Neural progenitor cell (in vitro differentiated cells): ENCODE results near the gene MGME1. TPM values are rescaled to one million over a fixed set of nuclear protein-coding genes. Genes with fewer than 3 reads are reported as not detected.
"Not testable (repeated sequence)": the region's sequence is repeated elsewhere in the genome, so short reads cannot be mapped to it uniquely, and the experiment has no call there.

ENCODE experiments used
- DNase-seq: peaks from one replicate; pipeline ENCODE4 v3.0.0-alpha.2; 2016; ENCODE audit warnings: low spot score
- H2AFZ ChIP-seq: fragments of 200-600 bp; sonication (generic); replicated peaks from 2 replicates; pipeline ENCODE4 v1.6.1; 2016; ENCODE audit warnings: antibody characterized with exemption
- H3F3A ChIP-seq: fragments of 200-600 bp; sonication (generic); 2 replicates; pipeline ENCODE4 v1.6.1; 2016; ENCODE audit warnings: antibody characterized with exemption, low read depth
- H3K27ac ChIP-seq: fragments of 200-600 bp; sonication (generic); 2 replicates; pipeline ENCODE4 v1.5.1; 2016; ENCODE audit warnings: mild to moderate bottlenecking
- H3K27me3 ChIP-seq: fragments of 200-600 bp; sonication (generic); 2 replicates; pipeline ENCODE4 v1.6.1; 2016; ENCODE audit warnings: mild to moderate bottlenecking, moderate library complexity
- H3K36me3 ChIP-seq: fragments of 200-600 bp; sonication (generic); 2 replicates; pipeline ENCODE4 v1.5.1; 2016
- H3K4me1 ChIP-seq: fragments of 200-600 bp; sonication (generic); 2 replicates; pipeline ENCODE4 v1.6.1; 2016; ENCODE audit warnings: mixed run types
- H3K4me2 ChIP-seq: fragments of 200-600 bp; sonication (generic); 2 replicates; pipeline ENCODE4 v1.6.1; 2016
- H3K4me3 ChIP-seq: fragments of 200-600 bp; sonication (generic); 2 replicates; pipeline ENCODE4 v1.5.1; 2016
- H3K79me2 ChIP-seq: fragments of 200-600 bp; sonication (generic); 2 replicates; pipeline ENCODE4 v1.6.1; 2016; ENCODE audit warnings: low read depth
- H3K9ac ChIP-seq: fragments of 200-600 bp; sonication (generic); 2 replicates; pipeline ENCODE4 v1.6.1; 2016
- H3K9me3 ChIP-seq: fragments of 200-600 bp; sonication (generic); 2 replicates; pipeline ENCODE4 v1.5.1; 2016; ENCODE audit warnings: low read depth
- H4K20me1 ChIP-seq: fragments of 200-600 bp; sonication (generic); 2 replicates; pipeline ENCODE4 v1.6.1; 2016; ENCODE audit warnings: low read depth
- H3K27ac Mint-ChIP-seq: 3 replicates; pipeline ENCODE4 v1.8.0; 2021; ENCODE audit warnings: mixed read lengths
- H3K27me3 Mint-ChIP-seq: 2 replicates; pipeline ENCODE4 v1.8.0; 2022; ENCODE audit warnings: low read depth, mild to moderate bottlenecking, inconsistent platforms, moderate library complexity, mixed read lengths; ENCODE audit not compliant: insufficient read depth
- H3K36me3 Mint-ChIP-seq: 3 replicates; pipeline ENCODE4 v1.8.0; 2021; ENCODE audit warnings: mixed read lengths
- H3K4me1 Mint-ChIP-seq: 3 replicates; pipeline ENCODE4 v1.8.0; 2021; ENCODE audit warnings: mixed read lengths
- H3K4me3 Mint-ChIP-seq: 3 replicates; pipeline ENCODE4 v1.8.0; 2021; ENCODE audit warnings: mild to moderate bottlenecking, moderate library complexity, mixed read lengths
- H3K9me3 Mint-ChIP-seq: 3 replicates; pipeline ENCODE4 v1.8.0; 2020; ENCODE audit warnings: mixed read lengths
- EZH2 ChIP-seq: fragments of 200-600 bp; sonication (generic); IDR thresholded peaks from 2 replicates; pipeline ENCODE4 v1.6.1; 2017; ENCODE audit warnings: antibody characterized with exemption, mild to moderate bottlenecking, moderate library complexity
- EZH2phosphoT487 ChIP-seq: fragments of 200-600 bp; sonication (generic); IDR thresholded peaks from 2 replicates; pipeline ENCODE4 v1.6.1; 2017; ENCODE audit warnings: antibody characterized with exemption
- total RNA-seq: library from RNA; depleted of rRNA; stranded (reverse); fragments of >200 nt; gene quantifications from 2 replicates; pipeline ENCODE4 v1.2.3, GENCODE V29; 2015; ENCODE audit warnings: low replicate concordance
- TF ChIP-seq, protein P1 (sequence below): fragments of 200-600 bp; sonication (generic); IDR thresholded peaks from 2 replicates; pipeline ENCODE4 v1.5.1; 2017; ENCODE audit warnings: antibody characterized with exemption, mild to moderate bottlenecking

The MGME1 gene
- total RNA-seq, 1 donor from 2014 or later: 87.2 TPM

DNA sequence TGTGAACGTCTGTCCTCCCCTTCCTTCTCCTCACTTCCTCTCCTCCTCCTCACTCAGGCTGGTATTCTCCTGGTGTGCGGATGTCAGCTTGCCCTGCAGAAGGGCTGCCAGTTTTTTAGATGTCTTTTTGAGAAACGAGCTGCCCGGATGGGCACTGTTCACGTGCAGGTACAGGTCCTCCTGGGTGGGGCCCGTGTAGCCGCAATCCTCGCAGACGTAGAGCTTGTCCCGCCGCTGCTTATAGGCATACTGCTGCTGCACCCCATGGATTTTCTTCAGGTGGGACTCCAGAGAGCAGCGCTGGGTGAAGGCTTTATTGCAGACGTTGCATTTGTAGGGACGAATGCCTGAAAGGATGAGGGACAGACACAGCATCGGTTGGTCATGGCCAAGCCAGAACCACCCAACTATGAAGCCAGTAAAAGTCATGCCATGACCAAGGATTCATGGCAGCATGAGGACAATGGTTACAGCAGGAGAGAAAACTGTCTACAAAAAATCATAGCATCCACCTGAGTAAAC is 55.8 kb downstream of the MGME1 start:
- no peak overlapping the region for H3K4me3 Mint-ChIP-seq
- no peaks in the 10 kb centered on the region for H3K36me3 Mint-ChIP-seq
- H3K27ac ChIP-seq: no peak overlapping the region
- DNase-seq: no peak
- peaks cover 3% of the 10 kb centered on the region for H3F3A ChIP-seq
- peaks cover 3% of the 10 kb centered on the region for H3K9me3 Mint-ChIP-seq
- no peak overlapping the region for H3K4me2 ChIP-seq
- H3K27me3 ChIP-seq: no peaks in the 10 kb centered on the region
- no peak overlapping the region for H3K4me3 ChIP-seq
- no peak overlapping the region for H2AFZ ChIP-seq
- no peaks in the 10 kb centered on the region for H3K4me1 Mint-ChIP-seq
- no peaks in the 10 kb centered on the region for H3K9me3 ChIP-seq
- H4K20me1 ChIP-seq: no peaks in the 10 kb centered on the region
- H3K27ac Mint-ChIP-seq: no peak overlapping the region
- no peak overlapping the region for H3K9ac ChIP-seq
- no peaks in the 10 kb centered on the region for H3K36me3 ChIP-seq
- H3K4me1 ChIP-seq: no peaks in the 10 kb centered on the region
- H3K79me2 ChIP-seq: no peaks in the 10 kb centered on the region
- TF ChIP-seq EZH2 (no peak), EZH2phosphoT487 (no peak)
- TF ChIP-seq, protein P1, sequence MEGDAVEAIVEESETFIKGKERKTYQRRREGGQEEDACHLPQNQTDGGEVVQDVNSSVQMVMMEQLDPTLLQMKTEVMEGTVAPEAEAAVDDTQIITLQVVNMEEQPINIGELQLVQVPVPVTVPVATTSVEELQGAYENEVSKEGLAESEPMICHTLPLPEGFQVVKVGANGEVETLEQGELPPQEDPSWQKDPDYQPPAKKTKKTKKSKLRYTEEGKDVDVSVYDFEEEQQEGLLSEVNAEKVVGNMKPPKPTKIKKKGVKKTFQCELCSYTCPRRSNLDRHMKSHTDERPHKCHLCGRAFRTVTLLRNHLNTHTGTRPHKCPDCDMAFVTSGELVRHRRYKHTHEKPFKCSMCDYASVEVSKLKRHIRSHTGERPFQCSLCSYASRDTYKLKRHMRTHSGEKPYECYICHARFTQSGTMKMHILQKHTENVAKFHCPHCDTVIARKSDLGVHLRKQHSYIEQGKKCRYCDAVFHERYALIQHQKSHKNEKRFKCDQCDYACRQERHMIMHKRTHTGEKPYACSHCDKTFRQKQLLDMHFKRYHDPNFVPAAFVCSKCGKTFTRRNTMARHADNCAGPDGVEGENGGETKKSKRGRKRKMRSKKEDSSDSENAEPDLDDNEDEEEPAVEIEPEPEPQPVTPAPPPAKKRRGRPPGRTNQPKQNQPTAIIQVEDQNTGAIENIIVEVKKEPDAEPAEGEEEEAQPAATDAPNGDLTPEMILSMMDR: no peak
- peaks cover 15% of the 10 kb centered on the region for H3K27me3 Mint-ChIP-seq

GRCh38 chr20:18027011-18027410 is 58.2 kb downstream of the MGME1 start:
- H3K4me3 Mint-ChIP-seq, H3F3A ChIP-seq, H3K4me3 ChIP-seq, H3K9ac ChIP-seq, H3K27me3 ChIP-seq, DNase-seq, H3K4me2 ChIP-seq, H3K4me1 Mint-ChIP-seq, H4K20me1 ChIP-seq, H3K27ac Mint-ChIP-seq, H3K36me3 Mint-ChIP-seq, H3K9me3 Mint-ChIP-seq, H3K36me3 ChIP-seq, H3K27ac ChIP-seq, H3K79me2 ChIP-seq, H3K9me3 ChIP-seq, H2AFZ ChIP-seq, H3K4me1 ChIP-seq: not testable (repeated sequence)
- H3K27me3 Mint-ChIP-seq: peaks cover 12% of the 10 kb centered on the region

GRCh38 chr20:18030020-18030419 is 61.2 kb downstream of the MGME1 start:
- Histone ChIP-seq H3K4me1 (peaks cover 31% of the 10 kb centered on the region), H2AFZ (peak overlapping the region; percentile 52), H4K20me1 (no peaks in the 10 kb centered on the region), H3K9me3 (no peaks in the 10 kb centered on the region), H3K4me2 (no peak overlapping the region), H3K27me3 (no peaks in the 10 kb centered on the region), H3K79me2 (no peaks in the 10 kb centered on the region), H3K36me3 (no peaks in the 10 kb centered on the region), H3K4me3 (no peak overlapping the region), H3K27ac (no peak overlapping the region), H3K9ac (no peak overlapping the region), H3F3A (peaks cover 23% of the 10 kb centered on the region)
- no peak overlapping the region for H3K4me3 Mint-ChIP-seq
- H3K4me1 Mint-ChIP-seq: peaks cover 20% of the 10 kb centered on the region
- TF ChIP-seq EZH2 (no peak), EZH2phosphoT487 (no peak)
- TF ChIP-seq, protein P1: no peak
- H3K36me3 Mint-ChIP-seq: no peaks in the 10 kb centered on the region
- DNase-seq: no peak
- no peak overlapping the region for H3K27ac Mint-ChIP-seq
- no peaks in the 10 kb centered on the region for H3K9me3 Mint-ChIP-seq
- peaks cover 6% of the 10 kb centered on the region for H3K27me3 Mint-ChIP-seq

GRCh38 chr20:18031050-18031449 is 62.2 kb downstream of the MGME1 start:
- no peaks in the 10 kb centered on the region for H3K9me3 Mint-ChIP-seq
- Histone ChIP-seq H3K36me3 (no peaks in the 10 kb centered on the region), H3K4me1 (peaks cover 31% of the 10 kb centered on the region), H3K9me3 (no peaks in the 10 kb centered on the region), H4K20me1 (no peaks in the 10 kb centered on the region), H3K79me2 (no peaks in the 10 kb centered on the region), H3K27me3 (no peaks in the 10 kb centered on the region), H3K9ac (no peak overlapping the region), H2AFZ (no peak overlapping the region), H3F3A (peaks cover 23% of the 10 kb centered on the region), H3K4me3 (no peak overlapping the region), H3K27ac (no peak overlapping the region), H3K4me2 (no peak overlapping the region)
- H3K36me3 Mint-ChIP-seq: no peaks in the 10 kb centered on the region
- H3K27ac Mint-ChIP-seq: no peak overlapping the region
- no peak overlapping the region for H3K4me3 Mint-ChIP-seq
- no peak for TF ChIP-seq EZH2
- TF ChIP-seq EZH2phosphoT487: no peak
- TF ChIP-seq, protein P1: no peak
- H3K4me1 Mint-ChIP-seq: peaks cover 20% of the 10 kb centered on the region
- DNase-seq: no peak
- H3K27me3 Mint-ChIP-seq: peaks cover 6% of the 10 kb centered on the region
